Colonic mucosa (tissue), 4 donors: Measurements from ENCODE around the gene ARSJ. TPM values are rescaled to one million over a fixed set of nuclear protein-coding genes. Genes with fewer than 3 reads are reported as not detected.

Source experiments
- DNase-seq: peaks from one replicate; pipeline ENCODE4 v3.0.0-alpha.2; 2020
- H3K27ac ChIP-seq: fragments of 200-600 bp; one replicate; pipeline ENCODE4 v1.8.0; 2021
- H3K27me3 ChIP-seq: fragments of 200-600 bp; one replicate; pipeline ENCODE4 v1.8.0; 2021
- H3K36me3 ChIP-seq: fragments of 200-600 bp; one replicate; pipeline ENCODE4 v1.8.0; 2021
- H3K4me1 ChIP-seq: fragments of 200-600 bp; one replicate; pipeline ENCODE4 v1.8.0; 2021; ENCODE audit warnings: mild to moderate bottlenecking
- H3K4me3 ChIP-seq: fragments of 200-600 bp; one replicate; pipeline ENCODE4 v1.8.0; 2021
- H3K9ac ChIP-seq, 2 donors: one replicate each; pipeline ENCODE4 v1.7.0; 2013; ENCODE audit warnings: control low read depth in 2 of 2, low read depth in 2 of 2, low read length in 2 of 2
- H3K9me3 ChIP-seq: fragments of 200-600 bp; one replicate; pipeline ENCODE4 v1.8.0; 2021
- intact Hi-C: fragments of 100-400 bp; cut with DNase I; formaldehyde crosslinking; loops from one replicate; pipeline ENCODE4 v1.14.1; 2022
- total RNA-seq, 2 donors: library from RNA; stranded (reverse); fragmentation: NEBNext Ultra II Directional in 1 of 2; extraction: Animal tissue kit (Norgen Biotek cat#: 25700) in 1 of 2; gene quantifications; one replicate each; pipeline ENCODE4 v1.2.1, GENCODE V29; 2021
- TF ChIP-seq, protein P1 (sequence below): fragments of 200-600 bp; IDR thresholded peaks from one replicate; pipeline ENCODE4 v1.8.0; 2022; ENCODE audit warnings: antibody characterized with exemption, mild to moderate bottlenecking
- donor health status: healthy.
- donor health status: DM: no; HTN: no; CAD: no.
- donor health status: DM: no; HTN: no; CAD: no.

ARSJ gene
- total RNA-seq, 2 donors from 2014 or later = 4.7 to 8.4 TPM

DNA sequence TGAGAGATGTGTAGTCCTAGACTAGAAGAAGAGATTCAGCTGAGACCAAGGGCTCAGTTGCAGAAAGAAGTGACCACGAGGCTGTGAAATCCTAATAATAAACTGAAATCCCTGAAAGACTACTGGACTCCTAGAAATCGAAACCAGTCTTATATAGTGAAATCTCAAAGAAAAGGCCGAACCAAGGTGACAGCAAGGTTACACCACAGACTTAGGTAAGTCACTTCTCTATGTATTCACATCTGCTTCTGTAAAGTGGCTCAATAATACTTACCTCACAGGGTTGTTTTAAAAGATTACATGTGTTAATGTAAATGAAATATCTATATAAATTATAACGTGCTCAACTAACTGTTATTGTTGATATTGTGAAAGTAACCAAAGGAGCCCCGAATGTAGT, 60.3 kb downstream of the ARSJ start:
- no peak overlapping the region for H3K27ac ChIP-seq
- no peak for DNase-seq
- H3K27me3 ChIP-seq = no peaks in the 10 kb centered on the region
- no peak overlapping the region for H3K9ac ChIP-seq
- no peak overlapping the region for H3K4me3 ChIP-seq
- no peaks in the 10 kb centered on the region for H3K36me3 ChIP-seq
- intact Hi-C loops = no loop called here
- TF ChIP-seq, protein P1, sequence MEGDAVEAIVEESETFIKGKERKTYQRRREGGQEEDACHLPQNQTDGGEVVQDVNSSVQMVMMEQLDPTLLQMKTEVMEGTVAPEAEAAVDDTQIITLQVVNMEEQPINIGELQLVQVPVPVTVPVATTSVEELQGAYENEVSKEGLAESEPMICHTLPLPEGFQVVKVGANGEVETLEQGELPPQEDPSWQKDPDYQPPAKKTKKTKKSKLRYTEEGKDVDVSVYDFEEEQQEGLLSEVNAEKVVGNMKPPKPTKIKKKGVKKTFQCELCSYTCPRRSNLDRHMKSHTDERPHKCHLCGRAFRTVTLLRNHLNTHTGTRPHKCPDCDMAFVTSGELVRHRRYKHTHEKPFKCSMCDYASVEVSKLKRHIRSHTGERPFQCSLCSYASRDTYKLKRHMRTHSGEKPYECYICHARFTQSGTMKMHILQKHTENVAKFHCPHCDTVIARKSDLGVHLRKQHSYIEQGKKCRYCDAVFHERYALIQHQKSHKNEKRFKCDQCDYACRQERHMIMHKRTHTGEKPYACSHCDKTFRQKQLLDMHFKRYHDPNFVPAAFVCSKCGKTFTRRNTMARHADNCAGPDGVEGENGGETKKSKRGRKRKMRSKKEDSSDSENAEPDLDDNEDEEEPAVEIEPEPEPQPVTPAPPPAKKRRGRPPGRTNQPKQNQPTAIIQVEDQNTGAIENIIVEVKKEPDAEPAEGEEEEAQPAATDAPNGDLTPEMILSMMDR = no peak
- no peaks in the 10 kb centered on the region for H3K4me1 ChIP-seq
- no peaks in the 10 kb centered on the region for H3K9me3 ChIP-seq

DNA sequence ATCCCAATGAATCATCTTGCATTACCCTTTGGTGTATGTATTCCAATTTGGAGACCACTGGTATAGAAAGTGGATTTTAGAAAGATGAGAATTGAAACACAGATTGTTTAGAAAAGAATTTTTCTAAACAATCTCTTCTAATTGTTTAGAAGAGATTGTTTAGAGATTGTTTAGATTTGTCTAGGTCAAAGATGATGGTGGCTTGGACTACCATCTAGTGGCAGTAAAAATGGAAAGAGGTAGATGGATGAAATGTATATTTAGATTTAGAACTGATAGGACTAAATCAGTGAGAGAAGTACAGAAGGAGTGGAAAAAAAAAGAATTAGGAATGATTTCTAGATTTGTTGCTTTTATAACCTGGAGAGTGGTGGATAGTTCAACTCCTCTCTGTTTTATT, 70.6 kb downstream of the ARSJ start:
- Histone ChIP-seq H3K27ac (no peak overlapping the region), H3K9ac (no peak overlapping the region), H3K4me3 (no peak overlapping the region), H3K36me3 (no peaks in the 10 kb centered on the region), H3K27me3 (no peaks in the 10 kb centered on the region), H3K4me1 (no peaks in the 10 kb centered on the region), H3K9me3 (no peaks in the 10 kb centered on the region)
- no peak for DNase-seq
- intact Hi-C loops = no loop called here
- TF ChIP-seq, protein P1 = no peak

DNA sequence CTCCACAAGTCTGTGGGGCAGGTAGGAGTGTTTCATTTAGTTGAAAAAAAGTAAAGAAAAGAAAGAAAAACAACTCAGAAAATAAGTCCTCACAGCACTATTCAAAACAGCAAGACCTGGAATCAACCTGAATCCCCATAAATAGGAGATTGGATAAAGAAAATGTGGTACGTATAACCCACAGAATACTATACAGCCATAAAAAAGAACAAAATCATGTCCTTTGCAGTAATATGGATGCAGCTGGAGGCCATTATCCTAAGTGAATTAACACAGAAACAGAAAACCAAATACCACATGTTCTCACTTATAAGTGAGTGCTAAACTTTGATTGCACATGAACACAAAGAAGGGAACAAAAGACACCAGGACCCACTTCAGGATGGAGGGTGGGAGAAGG, 71.9 kb downstream of the ARSJ start:
- intact Hi-C loops = no loop called here

DNA sequence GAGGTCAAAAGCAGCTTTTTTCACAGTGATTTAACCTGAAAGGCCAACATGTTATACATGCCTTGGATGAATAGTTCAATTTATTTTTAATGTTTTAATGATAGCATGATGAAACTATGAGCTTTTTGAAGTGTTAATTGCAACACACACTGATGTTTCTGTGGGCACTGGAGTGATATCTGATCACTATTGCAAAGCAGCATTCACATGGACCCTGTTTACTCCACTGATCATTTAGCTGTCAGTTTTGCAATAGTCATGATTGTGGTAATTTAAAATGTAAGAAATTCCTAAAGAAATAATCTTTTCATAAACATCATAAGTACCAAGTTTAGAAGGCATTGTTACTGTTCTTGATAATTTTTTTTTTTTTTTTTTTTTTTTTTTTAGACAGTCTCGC, 74.1 kb downstream of the ARSJ start:
- TF ChIP-seq, protein P1 = no peak
- intact Hi-C loops = no loop called here
- Histone ChIP-seq H3K36me3 (no peaks in the 10 kb centered on the region), H3K4me3 (no peak overlapping the region), H3K27ac (no peak overlapping the region), H3K9me3 (no peaks in the 10 kb centered on the region), H3K4me1 (no peaks in the 10 kb centered on the region), H3K9ac (no peak overlapping the region), H3K27me3 (no peaks in the 10 kb centered on the region)
- no peak for DNase-seq

More for the DNA sequence above, 71.9 kb downstream of the ARSJ start:
- H3K4me3 ChIP-seq = no peak overlapping the region
- H3K9me3 ChIP-seq = no peaks in the 10 kb centered on the region
- TF ChIP-seq, protein P1 = no peak
- no peak overlapping the region for H3K9ac ChIP-seq
- H3K27ac ChIP-seq = no peak overlapping the region
- H3K36me3 ChIP-seq = no peaks in the 10 kb centered on the region
- DNase-seq = no peak
- H3K27me3 ChIP-seq = no peaks in the 10 kb centered on the region
- H3K4me1 ChIP-seq = no peaks in the 10 kb centered on the region

DNA sequence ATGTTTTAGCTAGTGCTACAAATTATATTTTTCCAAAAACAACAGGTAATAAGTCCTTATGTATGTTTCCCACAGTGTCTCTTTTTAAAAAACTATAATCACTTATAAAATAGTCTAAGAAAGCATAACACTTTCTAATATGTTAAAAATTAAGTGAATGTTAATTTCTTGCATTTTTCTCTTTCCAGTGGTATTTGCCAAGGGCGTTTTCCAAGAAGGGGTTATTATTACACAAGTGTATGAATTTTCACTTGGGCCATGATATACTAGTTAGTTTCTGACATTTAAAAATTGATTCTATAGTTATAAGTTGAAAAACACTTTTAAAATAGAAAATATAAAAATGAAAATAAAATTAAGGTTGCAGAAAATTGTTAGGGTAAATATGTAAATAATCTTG, 74.6 kb downstream of the ARSJ start:
- H3K9ac ChIP-seq = no peak overlapping the region
- no peaks in the 10 kb centered on the region for H3K9me3 ChIP-seq
- no peak for DNase-seq
- H3K4me3 ChIP-seq = no peak overlapping the region
- intact Hi-C loops = no loop called here
- TF ChIP-seq, protein P1 = no peak
- no peak overlapping the region for H3K27ac ChIP-seq
- no peaks in the 10 kb centered on the region for H3K36me3 ChIP-seq
- H3K27me3 ChIP-seq = no peaks in the 10 kb centered on the region
- H3K4me1 ChIP-seq = no peaks in the 10 kb centered on the region
